GM12892 (cell line): Measurements from ENCODE around the gene ABCF2.

Source experiments
- POLR2A ChIP-seq: IDR thresholded peaks from 2 replicates; pipeline ENCODE4 v1.6.1; 2011; ENCODE audit warnings: low read depth, low read length, control low read depth
- POLR2AphosphoS5 ChIP-seq: IDR thresholded peaks from 2 replicates; pipeline ENCODE4 v1.6.1; 2011; ENCODE audit warnings: low read depth, low read length, control low read depth

DNA sequence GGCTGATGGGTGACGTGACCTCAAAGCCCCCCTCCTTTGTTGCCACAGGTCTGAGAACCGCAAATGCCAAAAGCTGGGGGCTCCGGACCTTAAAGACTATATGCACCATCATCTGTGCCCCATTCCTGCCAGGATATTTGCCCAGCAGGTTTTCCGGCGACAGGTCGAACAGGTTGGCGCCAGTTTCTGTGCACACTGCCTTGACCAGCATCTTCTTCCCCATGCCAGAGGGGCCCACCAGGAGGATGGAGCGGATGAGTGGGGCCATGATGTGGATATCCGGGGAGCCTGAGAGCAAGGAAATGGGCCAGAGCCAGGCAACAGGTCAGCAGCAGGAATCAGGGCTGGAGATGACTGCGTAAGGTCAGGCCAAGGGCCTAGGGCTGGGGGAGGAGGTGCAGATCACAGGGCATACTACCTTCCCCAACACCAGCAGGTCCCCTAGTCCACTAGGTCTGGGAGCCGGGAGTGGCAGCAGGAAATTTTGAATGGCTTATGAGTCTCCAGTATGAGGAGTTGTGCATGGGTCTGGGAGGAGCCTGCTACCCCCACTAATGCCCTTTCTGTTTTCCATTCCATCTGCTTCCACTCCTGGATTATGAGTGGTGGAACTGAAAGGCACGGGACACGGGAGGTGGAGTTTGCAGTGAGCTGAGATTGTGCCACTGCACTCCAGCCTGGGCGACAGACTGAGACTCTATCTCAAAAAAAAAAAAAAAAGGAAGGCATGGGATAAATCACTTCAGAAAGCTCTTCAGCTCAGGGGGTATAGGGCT, 33.6 kb downstream of the ABCF2 start:
- TF ChIP-seq POLR2A (no peak), POLR2AphosphoS5 (no peak)
